NCI-H2081 (cell line): ENCODE results near the gene ZNF732.
"Not testable (repeated sequence)": the region's sequence is repeated elsewhere in the genome, so short reads cannot be mapped to it uniquely, and the experiment has no call there.

ENCODE experiments used
- DNase-seq, 2 experiments: peaks; one replicate each; lab custom pipeline; 2025; lab: John Stamatoyannopoulos, UW

ZNF732 gene

DNA sequence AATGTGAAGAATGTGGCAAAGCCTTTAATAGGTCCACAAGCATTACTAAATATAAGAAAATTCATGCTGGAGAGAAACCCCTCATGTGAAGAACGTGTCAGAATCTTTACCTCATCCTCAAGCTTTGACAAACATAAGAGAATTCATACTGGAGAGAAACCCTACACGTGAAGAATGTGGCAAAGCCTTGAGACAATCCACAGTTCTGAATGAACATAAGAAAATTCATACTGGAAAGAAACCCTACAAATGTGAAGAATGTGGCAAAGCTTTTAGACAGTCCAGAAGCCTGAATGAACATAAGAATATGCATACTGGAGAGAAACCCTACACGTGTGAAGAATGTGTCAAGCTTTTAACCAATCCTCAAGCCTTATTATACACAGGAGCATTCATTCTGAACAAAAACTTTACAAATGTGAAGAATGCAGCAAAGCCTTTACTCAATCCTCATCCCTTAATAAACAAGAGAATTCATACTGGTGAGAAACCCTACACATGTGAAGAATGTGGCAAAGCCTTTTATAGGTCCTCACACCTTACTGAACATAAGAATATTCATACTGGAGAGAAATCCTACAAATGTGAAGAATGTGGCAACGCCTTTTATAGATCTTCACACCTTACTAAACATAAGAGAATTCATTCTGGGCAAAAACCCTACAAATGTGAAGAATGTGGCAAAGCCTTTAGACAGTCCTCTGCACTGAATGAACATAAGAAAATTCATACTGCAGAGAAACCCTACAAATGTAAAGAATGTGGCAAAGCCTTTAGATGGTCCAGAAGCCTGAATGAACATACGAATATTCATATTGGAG, 51.1 kb downstream of the ZNF732 start:
- DNase-seq, result no peak

DNA sequence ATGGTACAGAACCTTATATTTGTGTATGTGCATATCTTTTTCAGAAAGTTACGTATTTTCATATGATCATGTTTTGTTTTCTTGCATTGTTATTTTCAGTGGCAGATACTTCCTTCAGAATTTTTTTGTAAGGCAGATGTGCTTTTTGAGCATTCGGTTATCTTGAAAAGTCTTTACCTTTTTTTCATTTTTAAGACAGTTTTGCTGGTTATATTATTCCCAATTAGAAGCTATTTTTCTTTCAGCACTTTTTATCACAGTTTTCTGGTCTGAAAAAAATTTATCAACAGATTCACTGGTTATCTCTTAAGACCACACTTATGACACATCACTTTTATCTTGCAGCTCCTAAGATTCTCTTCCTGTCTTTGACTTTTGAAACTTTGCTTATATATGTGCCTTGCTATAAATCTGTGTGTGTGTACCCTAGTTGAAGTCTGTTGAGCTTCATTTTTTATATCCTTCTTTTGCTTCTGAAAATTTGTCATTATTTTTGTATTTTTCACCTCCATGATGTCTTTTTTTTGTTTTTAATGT, 53.1 kb downstream of the ZNF732 start:
- no peak for DNase-seq

GRCh38 chr4:244471-244870, 60.8 kb downstream of the ZNF732 start:
- peak in 1 of 2 experiments; percentile 60 for DNase-seq

DNA sequence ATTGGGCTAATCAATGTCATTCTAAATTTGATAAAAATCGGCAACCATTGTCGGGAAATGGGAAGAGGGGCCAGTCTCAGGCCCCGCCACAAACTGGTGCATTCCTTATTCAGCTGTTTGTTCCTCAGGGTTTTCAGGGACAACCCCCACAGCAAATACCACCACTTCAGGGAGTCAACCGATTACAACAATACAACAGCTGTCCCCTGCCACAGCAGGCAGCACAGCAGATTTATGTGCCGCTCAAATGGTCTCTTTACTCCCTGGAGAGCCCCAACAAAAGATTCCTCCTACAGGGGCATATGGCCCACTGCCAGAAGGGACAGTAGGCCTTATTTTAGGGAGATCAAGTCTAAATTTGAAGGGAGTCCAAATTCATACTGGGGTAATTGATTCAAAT, 61.8 kb downstream of the ZNF732 start:
- DNase-seq, result peak; percentile 94 to 98

- DNase-seq, result peak; percentile 38 to 42
These were observed 63.0 kb downstream of the ZNF732 start for GRCh38 chr4:242121-242848.

DNA sequence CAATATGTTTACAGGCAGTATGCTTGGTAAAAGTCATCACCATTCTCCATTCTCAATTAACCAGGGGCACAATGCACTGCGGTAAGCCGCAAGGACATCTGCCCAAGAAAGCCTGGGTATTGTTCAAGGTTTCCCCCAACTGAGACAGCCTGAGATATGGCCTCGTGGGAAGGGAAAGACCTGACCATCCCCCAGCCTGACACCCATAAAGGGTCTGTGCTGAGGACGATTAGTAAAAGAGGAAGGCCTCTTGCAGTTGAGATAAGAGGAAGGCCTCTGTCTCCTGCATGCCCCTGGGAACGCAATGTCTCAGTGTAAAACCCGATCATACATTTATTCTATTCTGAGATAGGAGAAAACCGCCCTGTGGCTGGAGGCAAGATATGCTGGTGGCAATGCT, 63.9 kb downstream of the ZNF732 start:
- DNase-seq, result not testable (repeated sequence)

GRCh38 chr4:236028-236427, 69.2 kb downstream of the ZNF732 start:
- no peak for DNase-seq

DNA sequence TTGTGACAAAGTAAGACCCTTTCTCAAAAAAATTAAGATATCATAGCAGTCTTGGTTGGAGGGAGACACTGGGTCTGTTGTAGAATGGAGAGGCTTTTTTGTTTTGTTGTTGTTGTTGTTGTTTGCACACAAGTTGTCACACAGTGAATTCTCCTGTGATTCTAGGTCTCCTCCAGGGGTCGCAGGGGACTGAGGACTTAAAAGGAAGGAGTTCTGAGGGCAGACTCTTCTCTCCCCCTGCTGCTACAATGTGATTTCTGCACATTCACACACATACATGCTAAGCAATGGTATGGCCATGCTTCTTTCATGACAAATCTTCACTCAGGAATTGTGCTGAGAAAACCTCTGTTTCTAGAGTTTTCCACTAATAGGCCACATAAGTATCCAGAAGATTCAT, 71.1 kb downstream of the ZNF732 start:
- DNase-seq, result no peak

DNA sequence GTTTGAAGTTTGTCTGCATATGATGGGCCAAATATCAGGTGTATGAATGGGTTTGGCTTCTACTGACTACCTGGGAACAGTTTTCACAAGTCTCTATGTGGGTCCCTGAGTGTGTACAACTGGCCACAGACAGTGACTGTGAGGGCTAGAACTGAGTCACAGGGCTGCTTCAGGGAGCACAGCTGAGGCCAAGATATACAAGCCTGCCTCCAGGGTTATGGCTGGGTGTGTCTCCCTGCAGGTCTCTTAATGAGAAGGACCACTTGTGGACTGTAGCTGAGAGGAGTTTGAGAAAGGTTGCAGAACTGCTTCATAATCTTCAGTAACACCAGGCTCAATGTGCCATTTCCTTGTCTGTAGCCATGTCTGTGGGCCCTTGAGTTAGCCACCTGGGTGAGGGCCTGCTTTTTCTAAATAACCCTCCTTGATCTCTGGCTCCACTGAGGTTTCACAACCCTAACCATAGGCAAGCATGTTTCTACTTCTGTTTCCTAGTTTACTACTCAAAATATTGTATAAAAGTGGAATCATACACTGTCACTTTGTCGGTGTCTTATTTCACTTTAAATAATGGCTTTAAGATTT, 81.3 kb downstream of the ZNF732 start:
- no peak for DNase-seq
